Hepatocyte (in vitro differentiated cells): ENCODE measurements around the gene DHDDS. TPM values are rescaled to one million over a fixed set of nuclear protein-coding genes. Genes with fewer than 3 reads are reported as not detected.
"Not testable (repeated sequence)": the region's sequence is repeated elsewhere in the genome, so short reads cannot be mapped to it uniquely, and the experiment has no call there.

Experiments
- DNase-seq: peaks from one replicate; pipeline ENCODE4 v3.0.0-alpha.2; 2016; ENCODE audit warnings: low spot score
- H2AFZ ChIP-seq: fragments of 200-600 bp; sonication (generic); 2 replicates; pipeline ENCODE4 v1.6.0; 2016; ENCODE audit warnings: antibody characterized with exemption, mild to moderate bottlenecking
- H3K27ac ChIP-seq: fragments of 200-600 bp; sonication (generic); 2 replicates; pipeline ENCODE4 v1.5.1; 2016; ENCODE audit warnings: mild to moderate bottlenecking
- H3K27me3 ChIP-seq: fragments of 200-600 bp; sonication (generic); 2 replicates; pipeline ENCODE4 v1.6.1; 2016
- H3K36me3 ChIP-seq: fragments of 200-600 bp; sonication (generic); replicated peaks from 2 replicates; pipeline ENCODE4 v1.5.1; 2016; ENCODE audit warnings: low read depth; ENCODE audit not compliant: insufficient read depth
- H3K4me1 ChIP-seq: fragments of 200-600 bp; sonication (generic); 2 replicates; pipeline ENCODE4 v1.5.1; 2016; ENCODE audit warnings: mild to moderate bottlenecking, moderate library complexity; ENCODE audit not compliant: insufficient read depth
- H3K4me2 ChIP-seq: fragments of 200-600 bp; sonication (generic); 2 replicates; pipeline ENCODE4 v1.6.0; 2016
- H3K4me3 ChIP-seq: fragments of 200-600 bp; sonication (generic); 2 replicates; pipeline ENCODE4 v1.5.1; 2016; ENCODE audit warnings: mild to moderate bottlenecking
- H3K79me2 ChIP-seq: fragments of 200-600 bp; sonication (generic); 2 replicates; pipeline ENCODE4 v1.6.0; 2017; ENCODE audit warnings: mild to moderate bottlenecking
- H3K9me2 ChIP-seq: fragments of 200-600 bp; sonication (generic); replicated peaks from 2 replicates; pipeline ENCODE4 v1.6.0; 2017; ENCODE audit warnings: mild to moderate bottlenecking; ENCODE audit not compliant: insufficient read depth
- H3K9me3 ChIP-seq: fragments of 200-600 bp; sonication (generic); 2 replicates; pipeline ENCODE4 v1.5.1; 2016; ENCODE audit warnings: low read depth, mild to moderate bottlenecking
- H4K20me1 ChIP-seq: fragments of 200-600 bp; sonication (generic); 2 replicates; pipeline ENCODE4 v1.6.0; 2016; ENCODE audit warnings: mild to moderate bottlenecking; ENCODE audit not compliant: insufficient read depth, poor library complexity, severe bottlenecking
- CTCF ChIP-seq: fragments of 200-600 bp; sonication (generic); IDR thresholded peaks from 2 replicates; pipeline ENCODE4 v1.5.1; 2016; ENCODE audit warnings: antibody characterized with exemption, mild to moderate bottlenecking; ENCODE audit not compliant: poor library complexity
- EZH2 ChIP-seq: fragments of 200-600 bp; sonication (generic); IDR thresholded peaks from 2 replicates; pipeline ENCODE4 v1.6.1; 2016; ENCODE audit warnings: antibody characterized with exemption, mild to moderate bottlenecking, borderline replicate concordance
- EZH2phosphoT487 ChIP-seq: fragments of 200-600 bp; sonication (generic); IDR thresholded peaks from one replicate; pipeline ENCODE4 v1.6.1; 2018; ENCODE audit warnings: antibody characterized with exemption, mild to moderate bottlenecking, low read depth, moderate library complexity; ENCODE audit not compliant: unreplicated experiment, severe bottlenecking
- WGBS: methylation state at CpG from one replicate; pipeline ENCODE4 v1.1.6; 2016; ENCODE audit warnings: low lambda C conversion rate; ENCODE audit errors: missing lambda C conversion rate; 5-methylcytosine and 5-hydroxymethylcytosine counted together
- polyA plus RNA-seq: library from polyadenylated mRNA; unstranded; fragments of >200 nt; fragmentation: Nextera tagmentation; extraction: Ambion mirVana; gene quantifications from 2 replicates; pipeline ENCODE4 v1.2.1, GENCODE V29; 2016
- total RNA-seq: library from RNA; depleted of rRNA; stranded (reverse); fragments of >200 nt; gene quantifications from 2 replicates; pipeline ENCODE4 v1.2.3, GENCODE V29; 2014

The DHDDS gene
- total RNA-seq = 34.2 and 42.9 TPM in 2 replicates
- 44.9 and 53.9 TPM in 2 replicates for polyA plus RNA-seq

GRCh38 chr1:26431979-26432695 is at the start of gene DHDDS:
Gene DHDDS, plus strand, starts transcription at chr1:26432321. Its CDS starts 625 bp downstream, at chr1:26432946.
- Histone ChIP-seq H3K9me3 (no peaks in the 10 kb centered on the region), H3K4me2 (peak within 1 kb of the TSS; percentile 92), H3K9me2 (no peaks in the 10 kb centered on the region), H3K4me1 (peaks cover 11% of the 10 kb centered on the region), H4K20me1 (no peaks in the 10 kb centered on the region), H3K36me3 (no peaks in the 10 kb centered on the region), H3K27me3 (no peaks in the 10 kb centered on the region), H2AFZ (peak within 1 kb of the TSS; percentile 65), H3K79me2 (peaks cover 26% of the 10 kb centered on the region), H3K27ac (peak within 1 kb of the TSS; percentile 89), H3K4me3 (peak within 1 kb of the TSS; percentile 35)
- peak; percentile 99 for DNase-seq
- TF ChIP-seq CTCF = no peak
- TF ChIP-seq EZH2phosphoT487 = no peak
- TF ChIP-seq EZH2 = no peak
- under 1% methylated on average over 44 of the region's 45 CpGs for WGBS

- Histone ChIP-seq H2AFZ (no peak overlapping the region), H3K4me3 (no peak overlapping the region), H3K79me2 (no peaks in the 10 kb centered on the region), H3K27ac (no peak overlapping the region), H4K20me1 (no peaks in the 10 kb centered on the region), H3K4me2 (no peak overlapping the region), H3K9me3 (no peaks in the 10 kb centered on the region), H3K4me1 (no peaks in the 10 kb centered on the region), H3K9me2 (no peaks in the 10 kb centered on the region), H3K36me3 (no peaks in the 10 kb centered on the region), H3K27me3 (no peaks in the 10 kb centered on the region)
- DNase-seq = no peak
- no peak for TF ChIP-seq CTCF
- no peak for TF ChIP-seq EZH2phosphoT487
- TF ChIP-seq EZH2 = no peak
- WGBS = 86% methylated on average over 3 of the region's 3 CpGs
Measured at GRCh38 chr1:26384076-26384475, 48.0 kb upstream of the DHDDS start.

GRCh38 chr1:26385063-26385462 is 47.1 kb upstream of the DHDDS start:
- not testable (repeated sequence) for H2AFZ ChIP-seq, H3K79me2 ChIP-seq, DNase-seq, H3K4me2 ChIP-seq, H3K4me1 ChIP-seq, H3K9me3 ChIP-seq, H3K36me3 ChIP-seq, H3K4me3 ChIP-seq, H3K27me3 ChIP-seq, H3K9me2 ChIP-seq, H4K20me1 ChIP-seq, H3K27ac ChIP-seq
- 97% methylated on average over 3 of the region's 3 CpGs for WGBS

GRCh38 chr1:26387447-26387846 is 44.7 kb upstream of the DHDDS start:
- H3K36me3 ChIP-seq = no peaks in the 10 kb centered on the region
- H3K27ac ChIP-seq = no peak overlapping the region
- H3K79me2 ChIP-seq = no peaks in the 10 kb centered on the region
- no peak for DNase-seq
- H3K27me3 ChIP-seq = no peaks in the 10 kb centered on the region
- no peak overlapping the region for H3K4me3 ChIP-seq
- H3K9me2 ChIP-seq = no peaks in the 10 kb centered on the region
- no peak overlapping the region for H3K4me2 ChIP-seq
- 69% methylated on average over 7 of the region's 7 CpGs for WGBS
- H3K9me3 ChIP-seq = no peaks in the 10 kb centered on the region
- TF ChIP-seq CTCF = no peak
- no peak for TF ChIP-seq EZH2phosphoT487
- no peak for TF ChIP-seq EZH2
- no peaks in the 10 kb centered on the region for H3K4me1 ChIP-seq
- H2AFZ ChIP-seq = no peak overlapping the region
- H4K20me1 ChIP-seq = no peaks in the 10 kb centered on the region
